SK-N-MC (cell line): Measurements from ENCODE around the gene RHOH.

ENCODE experiments used
- DNase-seq: peaks from one replicate; pipeline ENCODE4 v3.0.0-alpha.2; 2011; ENCODE audit warnings: low read depth, low spot score
- H3K27ac ChIP-seq: fragments of 200-600 bp; sonication (generic); 2 replicates; pipeline ENCODE4 v1.5.1; 2016; ENCODE audit warnings: mixed run types
- H3K36me3 ChIP-seq: fragments of 200-600 bp; sonication (generic); 2 replicates; pipeline ENCODE4 v1.6.1; 2017; ENCODE audit warnings: antibody characterized with exemption, low read length, mixed read lengths; ENCODE audit not compliant: insufficient read depth
- H3K4me3 ChIP-seq: fragments of 200-600 bp; sonication (generic); 2 replicates; pipeline ENCODE4 v1.5.1; 2016
- H3K9ac ChIP-seq: fragments of 200-600 bp; sonication (generic); 2 replicates; pipeline ENCODE4 v1.8.0; 2017; ENCODE audit warnings: mixed run types, mixed read lengths; ENCODE audit not compliant: insufficient read length
- H3K9me3 ChIP-seq: fragments of 200-600 bp; sonication (generic); 2 replicates; pipeline ENCODE4 v1.6.1; 2017; ENCODE audit warnings: low read depth, mild to moderate bottlenecking, antibody characterized with exemption, low read length, moderate library complexity, mixed read lengths
- EZH2 ChIP-seq: fragments of 200-600 bp; sonication (generic); IDR thresholded peaks from one replicate; pipeline ENCODE4 v1.6.1; 2017; ENCODE audit warnings: antibody characterized with exemption
- FOXP2 ChIP-seq: optimal IDR thresholded peaks from 2 replicates; pipeline ENCODE3; 2011; ENCODE audit warnings: mild to moderate bottlenecking, moderate library complexity; ENCODE audit not compliant: insufficient read depth; ENCODE audit errors: extremely low read length, control extremely low read depth
- POLR2AphosphoS5 ChIP-seq: IDR thresholded peaks from 2 replicates; pipeline ENCODE4 v1.6.1; 2012; ENCODE audit warnings: mild to moderate bottlenecking, low read depth, low read length, borderline replicate concordance

Gene RHOH

DNA sequence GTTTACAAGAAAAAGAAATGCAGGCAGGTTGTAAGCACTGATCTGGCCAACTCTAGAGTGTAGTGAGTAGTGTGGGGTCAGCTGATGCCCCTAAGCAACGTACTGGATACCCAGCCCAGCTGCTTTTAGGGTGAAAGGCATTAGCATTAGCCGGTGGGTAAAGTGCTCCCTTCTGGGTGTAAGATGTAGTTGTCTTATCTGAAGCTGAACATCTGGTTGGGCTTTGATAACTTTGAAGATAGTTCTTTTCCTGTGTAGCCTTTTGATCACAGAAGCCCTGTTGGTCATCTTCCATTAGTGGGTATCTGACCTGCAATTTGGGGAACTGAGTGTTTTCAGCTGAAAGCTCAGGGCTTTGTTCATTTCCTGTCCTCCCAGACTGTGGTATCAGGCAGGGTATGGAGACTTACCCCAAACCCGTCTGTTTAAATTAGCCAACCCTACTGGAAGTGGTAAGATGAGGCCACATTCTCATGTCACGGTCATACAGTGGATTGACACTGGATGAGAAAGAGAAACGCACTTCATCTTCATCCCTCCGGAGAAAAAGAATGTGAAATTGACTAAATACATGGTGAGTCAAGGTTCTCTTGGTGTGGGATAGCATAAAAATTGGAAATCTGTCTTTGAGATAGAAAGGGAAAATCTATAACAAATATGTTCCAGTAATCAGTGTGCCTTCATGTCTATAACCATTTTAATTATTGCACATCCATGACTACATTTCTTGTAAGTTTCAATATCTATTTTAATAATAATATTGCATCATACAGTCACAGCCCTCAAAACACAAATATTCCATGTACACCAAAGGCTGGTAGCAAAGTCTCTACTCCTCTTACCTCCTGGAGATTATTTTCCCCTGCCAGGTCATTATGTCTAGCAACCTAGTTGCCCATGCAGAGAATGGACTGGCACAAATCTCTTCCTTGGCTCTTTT is 8.7 kb downstream of the RHOH start:
- DNase-seq, result no peak
- TF ChIP-seq EZH2 (no peak), POLR2AphosphoS5 (no peak), FOXP2 (no peak)
- Histone ChIP-seq H3K36me3 (peaks cover 12% of the 10 kb centered on the region), H3K9me3 (no peaks in the 10 kb centered on the region), H3K27ac (peak overlapping the region; percentile 95), H3K9ac (peak overlapping the region; percentile 62), H3K4me3 (peak overlapping the region; percentile 51)

DNA sequence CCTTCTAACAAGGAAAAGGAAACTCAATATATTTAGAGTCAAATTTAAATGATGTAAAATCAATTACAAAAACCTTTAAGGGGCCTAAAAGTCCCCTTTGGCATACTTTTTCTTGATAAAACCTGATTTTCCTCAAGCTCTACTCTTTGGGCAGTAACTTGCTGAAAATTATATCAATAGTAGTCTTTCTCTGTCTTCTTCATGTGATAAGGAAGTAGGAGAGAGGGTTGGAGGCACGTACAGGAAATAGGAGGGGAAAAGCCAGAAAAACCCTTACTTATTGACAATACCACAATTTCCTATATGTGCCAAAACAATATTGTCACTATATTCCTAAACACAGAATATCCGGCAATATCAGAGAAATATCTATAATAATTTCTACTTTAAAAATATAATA is 9.6 kb downstream of the RHOH start:
- peaks cover 11% of the 10 kb centered on the region for H3K36me3 ChIP-seq

DNA sequence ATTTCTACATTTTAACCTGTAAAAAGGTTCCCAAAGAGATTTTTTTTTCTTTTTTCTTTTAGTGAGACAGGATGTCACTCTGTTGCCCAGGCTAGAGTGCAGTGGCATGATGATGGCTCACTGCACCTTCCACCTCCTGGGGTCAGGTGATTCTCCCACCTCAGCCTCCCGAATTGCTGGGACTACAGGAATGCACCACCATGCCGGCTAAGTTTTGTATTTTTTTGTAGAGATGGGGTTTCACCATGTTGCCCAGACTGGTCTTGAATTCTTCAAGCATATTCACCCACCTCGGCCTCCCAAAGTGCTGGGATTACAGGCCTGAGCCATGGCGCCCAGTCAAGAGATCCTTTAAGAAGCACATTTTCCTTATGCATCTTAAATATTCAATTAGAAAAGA is 12.6 kb downstream of the RHOH start:
- TF ChIP-seq FOXP2 (no peak), POLR2AphosphoS5 (no peak)
- no peaks in the 10 kb centered on the region for H3K9me3 ChIP-seq
- no peak overlapping the region for H3K9ac ChIP-seq
- no peak overlapping the region for H3K4me3 ChIP-seq
- H3K36me3 ChIP-seq, result peaks cover 36% of the 10 kb centered on the region
- no peak for DNase-seq
- H3K27ac ChIP-seq, result peak overlapping the region; percentile 70

More for the DNA sequence above, 9.6 kb downstream of the RHOH start:
- Histone ChIP-seq H3K4me3 (peak overlapping the region; percentile 51), H3K9ac (peak overlapping the region; percentile 62), H3K27ac (peak overlapping the region; percentile 95), H3K9me3 (no peaks in the 10 kb centered on the region)
- TF ChIP-seq EZH2 (no peak), POLR2AphosphoS5 (no peak), FOXP2 (no peak)
- no peak for DNase-seq

GRCh38 chr4:40210776-40211175 is 13.9 kb downstream of the RHOH start:
- peak overlapping the region; percentile 47; the same call in 1 of the 2 replicates for H3K27ac ChIP-seq
- DNase-seq, result no peak
- H3K36me3 ChIP-seq, result peaks cover 46% of the 10 kb centered on the region
- no peak overlapping the region for H3K9ac ChIP-seq
- H3K4me3 ChIP-seq, result no peak overlapping the region
- no peaks in the 10 kb centered on the region for H3K9me3 ChIP-seq
- TF ChIP-seq POLR2AphosphoS5 (no peak), FOXP2 (no peak), EZH2 (no peak)

DNA sequence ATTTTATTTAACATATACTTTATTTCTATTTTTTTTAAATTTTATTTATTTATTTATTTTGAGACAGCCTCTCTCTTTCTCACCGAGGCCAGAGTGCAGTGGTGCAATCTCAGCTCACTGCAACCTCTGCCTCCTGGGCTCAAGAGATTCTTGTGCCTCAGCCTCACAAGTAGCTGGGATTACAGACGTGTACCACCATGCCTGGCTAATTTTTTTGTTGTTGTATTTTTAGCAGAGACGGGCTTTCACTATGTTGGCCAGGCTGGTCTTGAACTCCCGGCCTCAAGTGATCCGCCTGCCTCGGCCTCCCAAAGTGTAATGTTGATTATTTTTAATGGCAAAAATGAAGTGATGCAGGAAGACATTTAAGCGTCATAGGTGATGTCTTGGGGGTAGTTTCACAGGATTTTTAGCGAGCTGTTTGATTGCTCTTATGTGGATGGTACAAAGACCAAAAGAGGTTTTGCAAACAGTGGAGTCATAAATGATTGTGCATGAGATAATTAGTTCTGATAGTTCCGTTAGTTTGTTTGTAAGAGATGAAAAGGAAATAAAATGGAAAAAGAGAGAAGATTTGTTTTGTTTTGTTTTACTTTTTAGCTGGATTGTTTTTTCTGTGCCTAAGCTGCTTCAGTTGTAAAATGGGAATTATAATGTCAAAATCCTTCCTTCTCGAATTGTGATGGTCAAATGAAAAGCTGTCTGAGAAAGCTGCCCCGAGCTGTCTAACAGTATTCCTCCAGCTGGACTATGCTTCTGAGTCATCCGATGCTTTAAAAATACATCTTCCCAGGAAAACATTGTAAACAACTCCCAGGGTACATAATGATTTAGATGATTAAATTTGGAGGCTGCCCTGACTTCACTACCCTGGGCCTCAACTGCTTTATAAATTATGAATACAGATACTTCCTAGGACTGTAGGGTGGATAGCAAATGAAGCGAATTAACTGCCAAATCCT is 14.7 kb downstream of the RHOH start:
- no peak overlapping the region for H3K4me3 ChIP-seq
- no peak for DNase-seq
- peak overlapping the region; percentile 14; the same call in 1 of the 2 replicates for H3K27ac ChIP-seq
- H3K9ac ChIP-seq, result no peak overlapping the region
- TF ChIP-seq FOXP2 (no peak), POLR2AphosphoS5 (no peak), EZH2 (no peak)
- H3K9me3 ChIP-seq, result no peaks in the 10 kb centered on the region
- H3K36me3 ChIP-seq, result peaks cover 50% of the 10 kb centered on the region

- no peak for DNase-seq
- H3K9me3 ChIP-seq, result no peaks in the 10 kb centered on the region
- H3K9ac ChIP-seq, result no peak overlapping the region
- TF ChIP-seq EZH2 (no peak), FOXP2 (no peak), POLR2AphosphoS5 (no peak)
- H3K27ac ChIP-seq, result no peak overlapping the region
- no peak overlapping the region for H3K4me3 ChIP-seq
- H3K36me3 ChIP-seq, result peaks cover 64% of the 10 kb centered on the region
Observed at GRCh38 chr4:40212674-40213527, 16.1 kb downstream of the RHOH start.

DNA sequence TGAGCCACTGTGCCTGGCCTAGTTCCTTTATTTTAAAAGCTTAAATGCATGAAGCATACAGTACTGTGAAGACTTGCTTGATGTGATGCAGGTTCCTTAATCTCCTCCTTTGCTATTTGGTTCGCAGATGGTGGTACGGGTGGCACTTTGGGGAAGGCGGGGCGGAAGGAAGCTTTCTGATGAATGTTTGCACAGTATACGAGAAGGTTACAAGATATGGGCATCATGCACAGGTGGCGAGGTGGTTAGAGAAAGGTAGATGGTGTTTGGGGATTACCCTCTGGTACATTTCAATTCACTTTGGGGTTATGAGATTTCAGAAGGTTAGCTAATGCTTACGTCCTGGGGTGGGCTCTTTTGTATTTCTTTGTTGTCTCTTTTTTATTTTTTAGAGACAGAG is 17.2 kb downstream of the RHOH start:
- Histone ChIP-seq H3K9me3 (no peaks in the 10 kb centered on the region), H3K4me3 (no peak overlapping the region), H3K27ac (no peak overlapping the region), H3K36me3 (peaks cover 72% of the 10 kb centered on the region), H3K9ac (no peak overlapping the region)
- DNase-seq, result no peak
- no peak for TF ChIP-seq FOXP2
- TF ChIP-seq POLR2AphosphoS5, result no peak
- no peak for TF ChIP-seq EZH2
